ENCODE data around the gene FABP3. TPM values are rescaled to one million over a fixed set of nuclear protein-coding genes. Genes with fewer than 3 reads are reported as not detected.
A peak's percentile ranks its signal among the peaks of the same experiment; 100 is the strongest.
"Not testable (repeated sequence)": the region's sequence is repeated elsewhere in the genome, so short reads cannot be mapped to it uniquely, and the experiment has no call there.

Gene FABP3
- polyA plus RNA-seq, 4 donors = 56.7 to 91.7 (median 65.9) TPM

- no peak for DNase-seq (ENCODE audit: low read depth in 4 of 4, low spot score in 2 of 4)
Observed at GRCh38 chr1:31399976-31400375, 27.1 kb upstream of the FABP3 start.

- no peak for DNase-seq (ENCODE audit: low read depth in 4 of 4, low spot score in 2 of 4)
Observed at GRCh38 chr1:31398246-31398645, 25.4 kb upstream of the FABP3 start.

GRCh38 chr1:31397360-31398095 lies 24.7 kb upstream of the FABP3 start:
- no peak for DNase-seq (ENCODE audit: low read depth in 4 of 4, low spot score in 2 of 4)

GRCh38 chr1:31396633-31397351 lies 23.9 kb upstream of the FABP3 start:
- DNase-seq (ENCODE audit: low read depth in 4 of 4, low spot score in 2 of 4) = no peak

GRCh38 chr1:31394584-31395193 lies 21.8 kb upstream of the FABP3 start:
- peak in 3 of 4 donors; percentile 51 to 66 (median 61) for DNase-seq (ENCODE audit: low read depth in 4 of 4, low spot score in 2 of 4)

- DNase-seq (ENCODE audit: low read depth in 4 of 4, low spot score in 2 of 4) = no peak
Observed at GRCh38 chr1:31393463-31393862, 20.6 kb upstream of the FABP3 start.

- DNase-seq (ENCODE audit: low read depth in 4 of 4, low spot score in 2 of 4) = no peak
Observed at GRCh38 chr1:31390071-31390470, 17.2 kb upstream of the FABP3 start.

GRCh38 chr1:31389616-31390015 lies 16.7 kb upstream of the FABP3 start:
- DNase-seq (ENCODE audit: low read depth in 4 of 4, low spot score in 2 of 4) = no peak

GRCh38 chr1:31387612-31388011 lies 14.7 kb upstream of the FABP3 start:
- no peak for DNase-seq (ENCODE audit: low read depth in 4 of 4, low spot score in 2 of 4)

- DNase-seq (ENCODE audit: low read depth in 4 of 4, low spot score in 2 of 4) = not testable (repeated sequence)
Observed at GRCh38 chr1:31386576-31387243, 13.8 kb upstream of the FABP3 start.

GRCh38 chr1:31383967-31384366 lies 11.1 kb upstream of the FABP3 start:
- no peak for DNase-seq (ENCODE audit: low read depth in 4 of 4, low spot score in 2 of 4)

GRCh38 chr1:31382379-31382989 lies 9.6 kb upstream of the FABP3 start:
- DNase-seq (ENCODE audit: low read depth in 4 of 4, low spot score in 2 of 4) = no peak

GRCh38 chr1:31381394-31382294 lies 8.8 kb upstream of the FABP3 start:
- DNase-seq (ENCODE audit: low read depth in 4 of 4, low spot score in 2 of 4) = no peak

- DNase-seq (ENCODE audit: low read depth in 4 of 4, low spot score in 2 of 4) = no peak
Observed at GRCh38 chr1:31380181-31380580, 7.3 kb upstream of the FABP3 start.

- no peak for DNase-seq (ENCODE audit: low read depth in 4 of 4, low spot score in 2 of 4)
Observed at GRCh38 chr1:31378001-31378400, 5.1 kb upstream of the FABP3 start.

GRCh38 chr1:31377364-31377863 lies 4.5 kb upstream of the FABP3 start:
- DNase-seq (ENCODE audit: low read depth in 4 of 4, low spot score in 2 of 4) = no peak

- DNase-seq (ENCODE audit: low read depth in 4 of 4, low spot score in 2 of 4) = no peak
Observed at GRCh38 chr1:31376375-31377134, 3.7 kb upstream of the FABP3 start.

- no peak for DNase-seq (ENCODE audit: low read depth in 4 of 4, low spot score in 2 of 4)
Observed at GRCh38 chr1:31374511-31375196, 1.8 kb upstream of the FABP3 start.
